ENCODE data around the gene DENND1A. TPM values are rescaled to one million over a fixed set of nuclear protein-coding genes. Genes with fewer than 3 reads are reported as not detected.
A peak's percentile ranks its signal among the peaks of the same experiment; 100 is the strongest.

Gene DENND1A
- total and polyA plus RNA-seq, 2 experiments from 2014 or later = 13.1 to 28.7 TPM

GRCh38 chr9:123350590-123351310 lies 579.2 kb downstream of the DENND1A start:
- no peak overlapping the region for H3K27ac ChIP-seq (ENCODE audit: low read depth)
- no peak overlapping the region for H3K4me3 ChIP-seq
- H2AFZ ChIP-seq = no peak overlapping the region
- DNase-seq (ENCODE audit: low spot score) (no peak), ATAC-seq (no peak)
- H3K4me2 ChIP-seq = no peak overlapping the region
- Mint-ChIP-seq H3K27me3 (ENCODE audit: insufficient read depth, low read depth, poor library complexity) (peaks cover 22% of the 10 kb centered on the region), H3K27ac (no peak overlapping the region), H3K36me3 (ENCODE audit: low read depth) (no peaks in the 10 kb centered on the region; the same call in 2 of the 3 replicates), H3K4me1 (peaks cover 18% of the 10 kb centered on the region), H3K9me3 (no peaks in the 10 kb centered on the region; the same call in 2 of the 3 replicates), H3K4me3 (no peak overlapping the region)
- H3K4me1 ChIP-seq (ENCODE audit: insufficient read depth) = peaks cover 7% of the 10 kb centered on the region; the same call in 1 of the 2 replicates
- H4K20me1 ChIP-seq (replicated peaks; ENCODE audit: insufficient read depth) = no peaks in the 10 kb centered on the region
- no peaks in the 10 kb centered on the region for H3K27me3 ChIP-seq (ENCODE audit: insufficient read depth)
- TF ChIP-seq EZH2 (IDR thresholded peaks at IDR 0.05; ENCODE audit: low read depth, unreplicated experiment) (no peak), CREB1 (CRISPR knock-in tag; IDR thresholded peaks at IDR 0.05; ENCODE audit: low read depth) (no peak), ZNF331 (CRISPR knock-in tag; IDR thresholded peaks at IDR 0.05; ENCODE audit: low read depth) (no peak), ZNF114 (CRISPR knock-in tag; IDR thresholded peaks at IDR 0.05) (no peak)
- no peaks in the 10 kb centered on the region for H3K9me2 ChIP-seq (ENCODE audit: insufficient read depth)
- H3F3A ChIP-seq (replicated peaks; ENCODE audit: low read depth) = peaks cover 13% of the 10 kb centered on the region; the same call in 1 of the 2 replicates
- no peaks in the 10 kb centered on the region for H3K36me3 ChIP-seq (ENCODE audit: insufficient read depth)
- H3K79me2 ChIP-seq (replicated peaks; ENCODE audit: insufficient read depth) = no peaks in the 10 kb centered on the region

DNA sequence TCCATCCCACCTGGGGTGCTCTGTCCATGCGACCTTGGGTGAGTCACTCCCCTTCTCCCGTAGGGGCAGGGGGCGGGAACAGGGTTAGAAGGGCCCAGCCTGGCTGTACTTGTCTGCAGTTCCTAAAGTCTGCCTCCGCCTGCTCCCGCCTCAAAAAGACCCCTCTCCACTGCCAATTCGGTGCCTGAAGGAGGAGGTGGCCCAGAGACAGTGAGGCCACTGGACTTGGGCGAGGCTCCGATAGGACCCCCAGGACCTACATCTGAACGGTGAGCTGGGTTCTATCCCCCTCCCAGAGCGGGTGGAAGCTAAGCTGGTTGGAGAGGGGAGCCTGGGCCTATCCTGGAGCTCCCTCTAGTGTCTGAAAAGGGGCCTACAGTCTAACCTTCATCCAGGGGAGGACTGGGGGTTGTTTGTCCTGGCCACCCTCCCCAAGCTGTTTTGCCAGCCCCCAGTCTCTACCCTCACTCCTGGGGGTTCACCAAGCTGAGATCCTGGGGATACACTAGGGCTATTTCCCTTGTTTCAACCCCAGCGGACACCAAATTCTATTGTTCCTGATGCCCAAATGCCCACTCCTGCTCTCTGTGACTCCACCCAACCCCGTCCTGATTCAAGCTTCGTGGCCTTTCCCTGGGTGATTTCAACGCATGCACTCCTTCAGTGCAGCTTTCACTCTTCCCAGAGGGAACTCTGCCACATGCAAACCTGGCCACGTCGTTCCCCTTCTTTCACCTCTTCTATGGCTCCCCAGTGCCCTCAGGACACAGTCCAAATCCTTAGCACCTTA lies 580.0 kb downstream of the DENND1A start:
- Histone ChIP-seq H3K79me2 (replicated peaks; ENCODE audit: insufficient read depth) (no peaks in the 10 kb centered on the region), H3F3A (replicated peaks; ENCODE audit: low read depth) (peaks cover 9% of the 10 kb centered on the region; the same call in 1 of the 2 replicates), H3K27me3 (ENCODE audit: insufficient read depth) (no peaks in the 10 kb centered on the region), H4K20me1 (replicated peaks; ENCODE audit: insufficient read depth) (no peaks in the 10 kb centered on the region), H3K4me3 (peak overlapping the region; percentile 27; the same call in 1 of the 2 replicates), H2AFZ (peak overlapping the region; percentile 95), H3K9me2 (ENCODE audit: insufficient read depth) (no peaks in the 10 kb centered on the region), H3K4me2 (peak overlapping the region; percentile 69; the same call in 1 of the 2 replicates), H3K36me3 (ENCODE audit: insufficient read depth) (no peaks in the 10 kb centered on the region), H3K27ac (ENCODE audit: low read depth) (no peak overlapping the region), H3K4me1 (ENCODE audit: insufficient read depth) (peaks cover 2% of the 10 kb centered on the region; the same call in 1 of the 2 replicates)
- H3K4me1 Mint-ChIP-seq = peaks cover 15% of the 10 kb centered on the region
- H3K27me3 Mint-ChIP-seq (ENCODE audit: insufficient read depth, low read depth, poor library complexity) = peaks cover 15% of the 10 kb centered on the region
- H3K4me3 Mint-ChIP-seq = no peak overlapping the region
- no peaks in the 10 kb centered on the region for H3K36me3 Mint-ChIP-seq (ENCODE audit: low read depth)
- H3K9me3 Mint-ChIP-seq = no peaks in the 10 kb centered on the region; the same call in 2 of the 3 replicates
- DNase-seq (ENCODE audit: low spot score) (peak; percentile 88), ATAC-seq (peak; percentile 76)
- TF ChIP-seq NANOG (IDR thresholded peaks at IDR 0.05; ENCODE audit: borderline replicate concordance) = no peak
- peak; percentile 93 to 98 for TF ChIP-seq CTCF (conservative IDR thresholded peaks at IDR 0.05; ENCODE audit: low read depth in 2 of 2)
- TF ChIP-seq EZH2phosphoT487 (IDR thresholded peaks at IDR 0.05; ENCODE audit: unreplicated experiment) = no peak
- peak; percentile 47; the same call in 1 of the 2 replicates for TF ChIP-seq CREB1 (CRISPR knock-in tag; IDR thresholded peaks at IDR 0.05; ENCODE audit: low read depth)
- no peak overlapping the region for H3K27ac Mint-ChIP-seq
